ENCODE measurements around the gene PTPRF.

- no peak for TF ChIP-seq CTCF (IDR thresholded peaks at IDR 0.05; ENCODE audit: low read depth, low read length, poor library complexity, severe bottlenecking)
- TF ChIP-seq EZH2phosphoT487 (IDR thresholded peaks at IDR 0.05; ENCODE audit: borderline replicate concordance, low read length), result no peak
Measured at GRCh38 chr1:43596579-43596978, 65.9 kb downstream of the PTPRF start.
